B cell (primary cell): ENCODE data around the gene LIMCH1.

Experiments used
- CTCF ChIP-seq: fragments of 200-600 bp; IDR thresholded peaks from one replicate; pipeline ENCODE4 v1.8.0; 2022; ENCODE audit warnings: antibody characterized with exemption, mild to moderate bottlenecking
- EZH2 ChIP-seq: IDR thresholded peaks from 2 replicates; pipeline ENCODE4 v1.6.1; 2012; ENCODE audit warnings: borderline replicate concordance, low read depth, mild to moderate bottlenecking, moderate library complexity, low read length; ENCODE audit not compliant: insufficient read depth, poor library complexity, severe bottlenecking

- TF ChIP-seq EZH2: no peak
- no peak for TF ChIP-seq CTCF
Measured at GRCh38 chr4:41647383-41647782, 109.4 kb downstream of the LIMCH1 start.
